ENCODE data around the gene CD38.

- no peak for TF ChIP-seq EZH2 (IDR thresholded peaks at IDR 0.05; ENCODE audit: insufficient read depth, low read length)
- TF ChIP-seq CTCF (IDR thresholded peaks at IDR 0.05; ENCODE audit: insufficient read depth, low read depth, low read length) = no peak
These were observed 14.8 kb downstream of the CD38 start for GRCh38 chr4:15792974-15793373.

Data from astrocyte (in vitro differentiated cells and primary cell).